ENCODE measurements around the gene DCTN1.

- TF ChIP-seq MAX (IDR thresholded peaks at IDR 0.05; ENCODE audit: low read depth, low read length), result no peak
- no peak for TF ChIP-seq CTCF (IDR thresholded peaks at IDR 0.05; ENCODE audit: low read depth, low read length)
Measured at GRCh38 chr2:74349889-74350288, 30.2 kb downstream of the DCTN1 start.
